ENCODE data around the gene AWAT2. TPM values are rescaled to one million over a fixed set of nuclear protein-coding genes. Genes with fewer than 3 reads are reported as not detected.

AWAT2 gene
- total RNA-seq, 1 donor = not detected

DNA sequence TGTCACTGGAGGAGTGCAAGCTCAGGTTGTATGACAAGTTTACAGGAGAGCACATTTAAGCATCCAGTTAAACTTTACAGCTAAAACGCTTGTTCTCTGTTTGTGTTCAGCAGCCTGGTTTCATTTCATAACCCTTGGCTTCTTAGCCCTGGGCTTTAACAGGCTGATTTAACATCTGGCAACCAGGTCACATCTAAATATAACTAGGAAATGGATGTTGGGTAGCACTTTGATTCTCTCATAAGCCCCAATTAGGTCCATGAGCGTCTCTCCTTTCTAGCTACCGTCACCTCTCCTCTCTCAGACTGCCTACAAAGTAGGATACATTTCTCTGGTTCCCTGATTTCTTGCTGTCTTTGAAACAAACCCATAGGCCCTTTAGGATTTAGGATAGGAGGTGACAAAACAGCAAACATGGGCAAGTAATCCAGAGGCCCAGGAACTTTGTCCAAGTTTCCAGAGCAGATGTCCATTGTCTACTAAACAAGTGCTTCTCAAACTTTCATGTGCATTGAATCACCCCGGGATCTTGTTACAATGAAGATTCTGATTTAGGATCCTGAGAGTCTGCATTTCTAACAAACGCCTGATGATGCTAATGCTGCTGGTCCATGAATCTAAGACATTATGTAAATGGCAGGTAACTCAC lies 35.0 kb upstream of the AWAT2 start:
- H3K4me3 ChIP-seq (ENCODE audit: low read depth, low read length) = no peak overlapping the region
- DNase-seq (ENCODE audit: low read depth) = no peak
- TF ChIP-seq, protein P1, sequence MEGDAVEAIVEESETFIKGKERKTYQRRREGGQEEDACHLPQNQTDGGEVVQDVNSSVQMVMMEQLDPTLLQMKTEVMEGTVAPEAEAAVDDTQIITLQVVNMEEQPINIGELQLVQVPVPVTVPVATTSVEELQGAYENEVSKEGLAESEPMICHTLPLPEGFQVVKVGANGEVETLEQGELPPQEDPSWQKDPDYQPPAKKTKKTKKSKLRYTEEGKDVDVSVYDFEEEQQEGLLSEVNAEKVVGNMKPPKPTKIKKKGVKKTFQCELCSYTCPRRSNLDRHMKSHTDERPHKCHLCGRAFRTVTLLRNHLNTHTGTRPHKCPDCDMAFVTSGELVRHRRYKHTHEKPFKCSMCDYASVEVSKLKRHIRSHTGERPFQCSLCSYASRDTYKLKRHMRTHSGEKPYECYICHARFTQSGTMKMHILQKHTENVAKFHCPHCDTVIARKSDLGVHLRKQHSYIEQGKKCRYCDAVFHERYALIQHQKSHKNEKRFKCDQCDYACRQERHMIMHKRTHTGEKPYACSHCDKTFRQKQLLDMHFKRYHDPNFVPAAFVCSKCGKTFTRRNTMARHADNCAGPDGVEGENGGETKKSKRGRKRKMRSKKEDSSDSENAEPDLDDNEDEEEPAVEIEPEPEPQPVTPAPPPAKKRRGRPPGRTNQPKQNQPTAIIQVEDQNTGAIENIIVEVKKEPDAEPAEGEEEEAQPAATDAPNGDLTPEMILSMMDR (IDR thresholded peaks at IDR 0.05; ENCODE audit: insufficient read depth, low read depth, low read length) = no peak

DNA sequence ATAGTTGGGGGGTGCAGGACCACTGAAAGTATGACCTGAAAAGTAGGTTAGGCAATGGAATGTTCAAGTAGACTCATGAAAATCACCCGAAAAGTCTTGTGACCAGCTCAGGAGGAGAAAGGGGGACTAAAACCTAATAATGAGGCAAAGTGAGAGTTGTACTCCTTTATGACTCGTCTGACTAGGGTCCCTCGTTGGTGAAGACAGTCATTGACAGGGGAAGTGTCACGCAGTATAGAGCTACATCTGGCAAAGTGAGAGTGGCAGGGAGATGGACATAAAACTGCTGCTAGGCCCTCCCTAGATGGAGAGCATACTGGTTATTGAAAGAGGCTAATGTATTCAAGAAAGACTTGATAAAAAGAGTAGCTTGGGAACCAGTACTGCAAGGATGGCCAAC lies 33.0 kb upstream of the AWAT2 start:
- DNase-seq (ENCODE audit: low read depth) = no peak
- TF ChIP-seq, protein P1 (IDR thresholded peaks at IDR 0.05; ENCODE audit: insufficient read depth, low read depth, low read length) = no peak
- no peak overlapping the region for H3K4me3 ChIP-seq (ENCODE audit: low read depth, low read length)

DNA sequence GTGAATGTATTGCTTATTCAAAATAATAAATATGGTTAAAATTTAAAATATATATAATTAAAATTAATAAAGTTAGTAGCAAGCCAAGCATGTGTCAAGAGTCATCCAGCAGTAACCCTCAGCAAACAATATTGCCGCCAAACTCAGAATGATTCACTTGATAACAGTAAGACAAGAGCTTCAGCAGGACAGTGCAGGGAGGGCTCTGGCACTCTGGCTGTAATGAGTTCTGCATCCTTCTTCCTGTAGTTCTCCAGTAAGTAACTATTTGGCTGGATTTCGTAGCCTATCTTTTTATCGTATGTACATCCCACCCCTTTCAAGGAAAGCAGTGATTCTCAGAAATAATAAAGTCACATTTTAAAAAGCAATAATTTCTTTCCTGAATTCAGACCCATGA lies 30.1 kb upstream of the AWAT2 start:
- TF ChIP-seq, protein P1 (IDR thresholded peaks at IDR 0.05; ENCODE audit: insufficient read depth, low read depth, low read length) = no peak
- no peak for DNase-seq (ENCODE audit: low read depth)
- H3K4me3 ChIP-seq (ENCODE audit: low read depth, low read length) = no peak overlapping the region

DNA sequence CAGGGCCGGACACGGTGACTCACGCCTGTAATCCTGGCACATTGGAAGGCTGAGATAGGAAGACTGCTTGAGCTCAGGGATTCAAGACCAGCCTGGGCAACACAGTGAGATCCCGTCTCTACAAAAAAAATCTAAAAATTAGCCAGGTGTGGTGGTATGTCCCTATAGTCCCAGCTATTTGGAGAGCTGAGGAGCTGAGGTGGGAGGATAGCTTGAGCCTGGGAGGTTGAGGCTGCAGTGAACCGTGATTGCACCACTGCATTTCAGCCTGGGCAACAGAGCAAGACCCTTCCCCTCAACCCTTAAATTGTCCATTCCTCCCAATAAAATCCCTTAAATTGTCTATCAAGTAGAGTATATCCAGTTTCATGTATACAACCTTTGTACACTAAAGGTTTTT lies 29.6 kb upstream of the AWAT2 start:
- no peak for DNase-seq (ENCODE audit: low read depth)
- H3K4me3 ChIP-seq (ENCODE audit: low read depth, low read length) = no peak overlapping the region
- TF ChIP-seq, protein P1 (IDR thresholded peaks at IDR 0.05; ENCODE audit: insufficient read depth, low read depth, low read length) = no peak

DNA sequence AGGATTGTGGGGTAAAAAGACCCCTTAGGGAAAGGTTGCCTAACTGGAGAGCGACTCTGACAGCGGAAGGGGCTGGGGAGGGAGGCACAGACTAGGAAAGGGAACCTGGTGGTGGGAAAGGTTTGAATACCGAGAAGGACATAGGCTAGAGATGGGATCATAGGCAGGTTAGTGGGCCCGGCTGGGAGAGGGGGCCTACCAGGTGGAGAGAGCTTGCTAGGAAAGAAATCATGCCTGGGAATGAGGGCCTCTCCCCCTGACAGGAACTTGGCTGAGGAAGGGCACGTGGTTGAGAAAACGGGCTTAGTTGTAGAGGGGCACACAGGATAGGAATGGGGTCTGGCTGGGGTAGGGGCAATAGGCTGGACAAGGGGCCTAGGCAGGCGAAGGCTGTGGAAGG lies 16.9 kb upstream of the AWAT2 start:
- H3K4me3 ChIP-seq (ENCODE audit: low read depth, low read length) = no peak overlapping the region
- TF ChIP-seq, protein P1 (IDR thresholded peaks at IDR 0.05; ENCODE audit: insufficient read depth, low read depth, low read length) = no peak
- DNase-seq (ENCODE audit: low read depth) = no peak

DNA sequence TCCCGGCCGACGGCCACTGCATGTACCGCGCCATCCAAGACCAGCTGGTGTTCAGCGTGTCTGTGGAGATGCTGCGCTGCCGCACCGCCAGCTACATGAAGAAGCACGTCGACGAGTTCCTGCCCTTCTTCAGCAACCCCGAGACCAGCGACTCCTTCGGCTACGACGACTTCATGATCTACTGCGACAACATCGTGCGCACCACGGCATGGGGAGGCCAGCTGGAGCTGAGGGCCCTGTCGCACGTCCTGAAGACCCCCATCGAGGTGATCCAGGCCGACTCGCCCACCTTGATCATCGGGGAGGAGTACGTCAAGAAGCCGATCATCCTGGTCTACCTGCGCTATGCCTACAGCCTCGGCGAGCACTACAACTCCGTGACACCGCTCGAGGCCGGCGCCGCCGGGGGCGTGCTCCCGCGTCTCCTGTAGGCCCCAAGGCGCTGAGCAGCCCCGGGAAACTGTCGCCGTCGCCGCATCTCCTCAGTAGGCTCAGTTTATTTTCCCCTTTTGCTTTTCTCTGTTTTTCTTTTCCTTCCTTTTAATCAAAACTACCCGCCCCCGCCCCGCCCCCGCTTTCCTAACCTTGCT lies 13.3 kb upstream of the AWAT2 start:
- no peak overlapping the region for H3K4me3 ChIP-seq (ENCODE audit: low read depth, low read length)
- TF ChIP-seq, protein P1 (IDR thresholded peaks at IDR 0.05; ENCODE audit: insufficient read depth, low read depth, low read length) = no peak
- no peak for DNase-seq (ENCODE audit: low read depth)

DNA sequence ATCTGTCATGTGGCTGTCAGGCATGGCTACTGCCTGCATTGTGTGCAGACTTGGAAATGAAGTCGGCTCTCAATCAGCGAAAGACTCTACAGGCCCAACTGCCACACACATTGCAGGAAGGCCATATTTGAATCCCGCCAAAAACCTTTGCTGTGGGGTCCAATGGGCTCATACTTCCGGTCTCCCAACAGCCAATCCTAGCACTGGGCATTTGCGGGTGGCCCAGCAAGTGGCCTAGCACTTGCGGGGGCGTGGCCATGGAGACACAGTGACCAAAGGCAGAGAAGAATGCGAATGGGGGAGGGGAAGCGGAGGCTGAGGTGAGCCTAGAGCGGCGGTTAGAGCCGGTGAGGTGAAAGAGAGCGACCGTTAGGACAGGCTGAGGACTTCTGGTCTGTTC lies 12.3 kb upstream of the AWAT2 start, which contains the start of gene OTUD6A:
Gene OTUD6A (plus strand): TSS at position 382 of the 400 bp plus-strand sequence. CDS start 68 bp downstream, outside the sequence.
- DNase-seq (ENCODE audit: low read depth) = no peak
- TF ChIP-seq, protein P1 (IDR thresholded peaks at IDR 0.05; ENCODE audit: insufficient read depth, low read depth, low read length) = no peak
- H3K4me3 ChIP-seq (ENCODE audit: low read depth, low read length) = no peak within 1 kb of the TSS
